Middle frontal gyrus (tissue), 1 donor: ENCODE measurements around the gene PPP2R5B.

Experiments
- DNase-seq: peaks from one replicate; pipeline ENCODE4 v3.0.0-alpha.2; 2015; ENCODE audit warnings: low spot score; ENCODE audit errors: extremely low spot score

Gene PPP2R5B

GRCh38 chr11:64923944-64924909, at the start of gene PPP2R5B:
Gene PPP2R5B, plus strand, starts transcription at chr11:64924689. Its CDS starts 1,046 bp downstream, at chr11:64925735.
- DNase-seq, result peak; percentile 90

GRCh38 chr11:64875369-64876228, 48.9 kb upstream of the PPP2R5B start:
- DNase-seq, result no peak

GRCh38 chr11:64876229-64876750, 48.2 kb upstream of the PPP2R5B start:
- no peak for DNase-seq

- no peak for DNase-seq
Measured at GRCh38 chr11:64876835-64877341, 47.6 kb upstream of the PPP2R5B start.

GRCh38 chr11:64877390-64878222, 46.9 kb upstream of the PPP2R5B start:
- no peak for DNase-seq

- no peak for DNase-seq
Measured at GRCh38 chr11:64878223-64878493, 46.3 kb upstream of the PPP2R5B start.

GRCh38 chr11:64878494-64879243, 45.8 kb upstream of the PPP2R5B start, which contains the start of gene EHD1:
Gene EHD1, minus strand, starts transcription at chr11:64878621. Its CDS starts 157 bp downstream, at chr11:64878464.
- DNase-seq, result peak; percentile 97

GRCh38 chr11:64879244-64879900, 45.1 kb upstream of the PPP2R5B start:
- DNase-seq, result no peak

- DNase-seq, result no peak
Measured at GRCh38 chr11:64880240-64881001, 44.1 kb upstream of the PPP2R5B start.

- DNase-seq, result no peak
Measured at GRCh38 chr11:64881476-64881875, 43.0 kb upstream of the PPP2R5B start.

GRCh38 chr11:64882243-64882642, 42.2 kb upstream of the PPP2R5B start:
- DNase-seq, result no peak

- no peak for DNase-seq
Measured at GRCh38 chr11:64883575-64883974, 40.9 kb upstream of the PPP2R5B start.

- no peak for DNase-seq
Measured at GRCh38 chr11:64884019-64884418, 40.5 kb upstream of the PPP2R5B start.

- DNase-seq, result no peak
Measured at GRCh38 chr11:64885367-64886286, 38.9 kb upstream of the PPP2R5B start.

GRCh38 chr11:64887234-64887756, 37.2 kb upstream of the PPP2R5B start:
- no peak for DNase-seq

- no peak for DNase-seq
Measured at GRCh38 chr11:64887757-64888405, 36.6 kb upstream of the PPP2R5B start.

GRCh38 chr11:64888406-64888728, 36.1 kb upstream of the PPP2R5B start:
- no peak for DNase-seq
